AG10803 (cell line): Measurements from ENCODE around the gene MAP2.
"Not testable (repeated sequence)": the region's sequence is repeated elsewhere in the genome, so short reads cannot be mapped to it uniquely, and the experiment has no call there.

Experiments
- DNase-seq: peaks from one replicate; pipeline ENCODE4 v3.0.0; 2010; ENCODE audit warnings: low read depth
- H3K4me3 ChIP-seq: 2 replicates; pipeline ENCODE4 v1.5.1; 2011; ENCODE audit warnings: mild to moderate bottlenecking, low read length, control low read depth
- CTCF ChIP-seq: conservative IDR thresholded peaks from 2 replicates; pipeline ENCODE4 v1.5.1; 2011; ENCODE audit warnings: mild to moderate bottlenecking, low read length, control low read depth, inconsistent platforms

Gene MAP2

GRCh38 chr2:209596262-209596661 is 172.4 kb downstream of the MAP2 start:
- TF ChIP-seq CTCF: no peak
- H3K4me3 ChIP-seq: no peak overlapping the region
- DNase-seq: no peak

GRCh38 chr2:209598227-209598626 is 174.4 kb downstream of the MAP2 start:
- DNase-seq, H3K4me3 ChIP-seq: not testable (repeated sequence)

DNA sequence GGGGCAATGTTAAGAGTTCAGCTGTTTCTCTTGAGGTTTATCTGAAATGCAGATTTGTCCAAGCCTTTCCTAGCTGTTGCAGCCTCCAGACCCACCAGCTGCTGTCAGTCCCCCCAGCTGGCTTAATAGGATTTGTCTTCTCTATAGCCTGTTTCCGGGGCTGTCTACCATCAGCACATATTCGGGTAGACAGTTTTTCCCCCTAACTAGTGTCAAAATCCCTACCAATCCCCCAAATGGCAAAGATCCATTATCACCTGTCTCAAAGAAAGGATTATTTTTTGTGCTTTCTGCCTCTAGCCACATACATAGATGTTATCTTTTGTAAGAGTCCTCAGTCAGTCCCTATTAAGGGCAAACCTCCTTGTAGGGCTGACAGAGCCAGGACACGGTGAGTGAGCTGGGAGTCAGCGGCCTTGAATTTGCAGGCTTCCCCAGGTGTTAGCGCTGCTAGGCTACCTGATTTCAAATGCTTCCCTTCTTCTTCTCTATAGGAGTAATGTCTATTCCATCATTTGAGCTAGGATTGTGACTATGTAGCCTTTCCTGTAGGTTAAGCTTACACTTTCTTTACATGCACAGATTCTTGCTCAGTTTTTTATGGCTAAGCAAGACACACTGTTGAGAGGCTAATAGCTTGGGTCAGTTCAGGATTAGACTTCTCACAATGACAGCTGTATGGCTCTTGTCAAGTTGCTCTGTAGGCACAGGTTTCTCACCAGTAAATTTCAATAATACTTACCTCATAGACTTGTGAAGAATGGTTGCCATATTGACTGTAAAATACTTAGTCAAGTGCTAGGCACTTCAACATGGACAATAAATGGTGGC is 176.7 kb downstream of the MAP2 start:
- no peak for DNase-seq
- no peak overlapping the region for H3K4me3 ChIP-seq
- TF ChIP-seq CTCF: no peak

DNA sequence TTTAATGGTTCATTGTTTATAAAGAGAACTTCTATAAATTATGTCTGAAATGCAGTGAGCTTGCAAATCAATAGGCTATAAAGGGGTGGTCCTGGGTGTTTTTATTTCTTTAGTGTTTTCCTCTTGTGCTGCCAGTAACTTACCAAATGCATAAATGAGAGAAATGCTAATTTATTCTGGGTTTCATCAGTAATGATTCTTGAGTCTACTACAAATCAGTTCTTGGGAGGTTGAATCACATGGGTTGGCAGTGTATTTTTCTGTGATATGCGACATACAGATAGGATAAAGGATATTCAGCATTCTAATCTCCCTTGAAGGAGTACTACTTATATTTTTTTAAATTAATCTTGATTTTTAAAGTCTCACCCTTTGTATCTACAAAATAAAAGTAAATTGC is 177.7 kb downstream of the MAP2 start:
- no peak overlapping the region for H3K4me3 ChIP-seq
- no peak for TF ChIP-seq CTCF
- no peak for DNase-seq

DNA sequence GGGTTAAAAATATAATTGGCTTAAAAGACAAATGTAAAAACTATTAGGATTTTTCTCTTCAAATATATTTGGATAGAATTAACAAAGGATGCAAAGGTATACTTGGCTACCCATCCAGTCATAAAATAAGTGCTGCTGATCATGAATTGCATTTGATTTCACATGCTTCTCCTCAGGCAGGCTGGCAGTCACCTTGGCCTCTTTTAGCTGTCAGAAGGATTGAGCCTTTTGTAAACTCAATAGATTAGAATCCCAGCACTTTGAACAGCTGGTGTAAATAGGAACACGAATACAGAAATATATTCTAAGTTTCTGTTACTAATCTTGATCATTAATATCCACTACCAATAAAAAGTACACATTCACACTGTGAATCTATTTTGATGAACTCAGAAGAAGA is 178.4 kb downstream of the MAP2 start:
- no peak for DNase-seq
- H3K4me3 ChIP-seq: no peak overlapping the region
- TF ChIP-seq CTCF: no peak

- TF ChIP-seq CTCF: no peak
- H3K4me3 ChIP-seq: no peak overlapping the region
- DNase-seq: no peak
Measured at GRCh38 chr2:209609531-209609930, 185.7 kb downstream of the MAP2 start.

DNA sequence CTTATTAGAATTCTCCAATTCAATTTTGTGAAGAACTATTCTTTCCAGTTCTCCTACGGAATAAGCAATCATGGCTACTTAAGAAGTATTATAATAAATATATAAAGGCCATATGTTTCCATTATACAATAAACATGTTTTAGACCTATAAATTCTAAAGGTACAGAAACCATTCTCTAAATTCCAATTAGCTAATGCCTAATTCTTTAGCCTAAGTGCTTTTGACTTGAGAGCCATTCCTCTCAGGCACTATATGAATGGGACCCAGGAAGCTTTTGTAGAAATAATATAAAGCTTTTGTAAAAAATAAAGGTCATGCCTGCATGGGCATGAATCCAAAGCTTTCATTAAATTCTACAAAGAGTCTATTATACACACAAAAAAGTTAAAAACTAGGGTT is 186.8 kb downstream of the MAP2 start:
- TF ChIP-seq CTCF: no peak
- no peak for DNase-seq

More for the DNA sequence above, 186.8 kb downstream of the MAP2 start:
- no peak overlapping the region for H3K4me3 ChIP-seq
